GM23248 (cell line): Measurements from ENCODE around the gene PPIP5K1.
"Not testable (repeated sequence)": the region's sequence is repeated elsewhere in the genome, so short reads cannot be mapped to it uniquely, and the experiment has no call there.

Experiments used
- EZH2 ChIP-seq: fragments of 200-600 bp; sonication (generic); IDR thresholded peaks from 2 replicates; pipeline ENCODE4 v1.6.1; 2018; ENCODE audit warnings: antibody characterized with exemption, mild to moderate bottlenecking; ENCODE audit not compliant: insufficient read depth, poor library complexity, severe bottlenecking
- EZH2phosphoT487 ChIP-seq: fragments of 200-600 bp; sonication (generic); IDR thresholded peaks from 2 replicates; pipeline ENCODE4 v1.6.1; 2018; ENCODE audit warnings: antibody characterized with exemption, moderate library complexity, mild to moderate bottlenecking, low read depth; ENCODE audit not compliant: insufficient read depth

DNA sequence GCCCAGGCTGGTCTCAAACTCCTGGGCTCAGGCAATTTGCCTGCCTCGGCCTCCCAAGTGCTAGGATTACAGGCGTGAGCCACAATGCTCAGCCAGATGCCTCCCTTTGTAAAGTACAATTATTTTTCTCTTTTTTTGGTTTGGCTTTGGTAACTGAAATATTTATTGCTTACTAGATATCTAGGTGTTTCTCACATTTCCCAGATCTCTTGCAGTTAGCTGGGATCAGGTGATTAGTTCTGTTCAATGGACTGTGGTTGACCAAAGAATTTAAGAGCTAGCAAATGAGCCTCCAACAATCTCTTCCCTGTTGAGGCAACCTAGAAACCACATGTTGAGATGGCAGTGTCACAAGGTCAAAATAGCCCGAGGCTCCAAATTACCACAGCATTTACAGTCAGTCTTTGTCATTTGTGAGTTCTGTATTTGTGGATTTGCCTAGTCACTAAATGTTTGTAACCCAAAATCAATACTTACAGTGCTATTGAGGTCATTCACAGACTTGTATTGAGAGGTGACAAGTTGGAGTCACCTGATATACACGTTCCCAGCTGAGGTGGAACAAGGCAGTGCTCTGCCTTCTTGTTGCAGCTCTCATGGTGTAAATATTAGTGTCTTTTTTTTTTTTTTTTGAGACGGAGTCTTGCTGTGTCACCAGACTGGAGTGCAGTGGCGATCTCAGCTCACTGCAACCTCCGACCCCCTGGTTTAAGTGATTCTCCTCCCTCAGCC, 32.2 kb upstream of the PPIP5K1 start:
- not testable (repeated sequence) for TF ChIP-seq EZH2, EZH2phosphoT487
